ENCODE measurements around the gene BUB3.

DNA sequence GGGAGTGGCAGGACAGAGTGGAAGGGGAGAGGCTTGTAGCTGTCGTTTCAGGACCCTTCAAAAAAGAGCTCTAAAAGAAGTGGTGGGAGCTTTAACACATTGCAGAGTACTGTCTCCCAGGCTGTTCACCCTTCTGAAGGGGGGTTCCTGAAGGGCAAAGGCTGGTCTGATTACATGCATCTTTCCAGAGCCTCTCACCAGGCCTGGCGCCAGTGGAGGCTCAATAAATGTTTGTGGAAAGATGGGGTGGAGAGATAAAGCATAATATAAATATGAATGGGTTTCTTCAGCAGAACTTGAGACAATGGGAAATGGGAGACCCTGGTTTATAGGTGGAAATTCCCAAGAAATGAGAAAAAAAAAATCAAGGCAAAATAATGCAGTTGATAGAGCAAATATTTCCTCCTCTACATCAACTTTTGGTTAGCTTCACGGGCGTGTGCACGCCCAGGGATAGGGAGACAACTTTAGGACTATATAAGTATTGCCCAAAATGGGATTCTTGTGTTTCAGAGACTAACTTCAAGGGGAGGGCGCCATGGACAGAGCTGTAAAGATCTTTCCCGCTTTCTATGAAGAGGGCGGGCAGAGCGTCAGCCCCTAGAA is 613 bp upstream of the BUB3 start:
- TF ChIP-seq CTCF (conservative IDR thresholded peaks at IDR 0.05 in 1 of 2, IDR thresholded peaks at IDR 0.05 in 1 of 2; ENCODE audit: low read depth in 1 of 2, low read length in 2 of 2) (no peak), EZH2 (IDR thresholded peaks at IDR 0.05; ENCODE audit: low read length, missing control alignments) (no peak)
